Chondrocyte (in vitro differentiated cells): ENCODE measurements around the gene C3orf70. TPM values are rescaled to one million over a fixed set of nuclear protein-coding genes. Genes with fewer than 3 reads are reported as not detected.

Experiments
- DNase-seq: peaks from one replicate; pipeline ENCODE4 v3.0.0; 2021; ENCODE audit warnings: mixed read lengths, low spot score
- H3K27ac Mint-ChIP-seq: one replicate; pipeline ENCODE4 v1.8.0; 2021; ENCODE audit warnings: mild to moderate bottlenecking, moderate library complexity, mixed read lengths; ENCODE audit not compliant: unreplicated experiment
- H3K27me3 Mint-ChIP-seq: 2 replicates; pipeline ENCODE4 v1.8.0; 2021; ENCODE audit warnings: low read depth, mixed read lengths
- H3K36me3 Mint-ChIP-seq: 2 replicates; pipeline ENCODE4 v1.8.0; 2021; ENCODE audit warnings: low read depth, mixed read lengths
- H3K4me1 Mint-ChIP-seq: 2 replicates; pipeline ENCODE4 v1.8.0; 2021; ENCODE audit warnings: low read depth, mild to moderate bottlenecking, mixed read lengths
- H3K4me3 Mint-ChIP-seq: one replicate; pipeline ENCODE4 v1.8.0; 2021; ENCODE audit warnings: mild to moderate bottlenecking, moderate library complexity, mixed read lengths; ENCODE audit not compliant: unreplicated experiment
- H3K9me3 Mint-ChIP-seq: 2 replicates; pipeline ENCODE4 v1.8.0; 2021; ENCODE audit warnings: low read depth, mixed read lengths
- CTCF ChIP-seq: fragments of 200-600 bp; sonication (generic); IDR thresholded peaks from 2 replicates; pipeline ENCODE4 v1.5.0; 2021; ENCODE audit warnings: antibody characterized with exemption, mild to moderate bottlenecking, moderate library complexity
- total RNA-seq: library from RNA; stranded (reverse); gene quantifications from 3 replicates; pipeline ENCODE4 v1.2.1, GENCODE V29; 2021

The C3orf70 gene
- total RNA-seq, 1 donor from 2014 or later: 27.7 TPM

GRCh38 chr3:185071287-185071800 is 81.5 kb downstream of the C3orf70 start:
- no peak for DNase-seq
- TF ChIP-seq CTCF: no peak
- H3K36me3 Mint-ChIP-seq: peaks cover 4% of the 10 kb centered on the region
- H3K4me3 Mint-ChIP-seq: no peak overlapping the region
- no peaks in the 10 kb centered on the region for H3K27me3 Mint-ChIP-seq
- no peak overlapping the region for H3K27ac Mint-ChIP-seq
- peaks cover 6% of the 10 kb centered on the region for H3K4me1 Mint-ChIP-seq
- H3K9me3 Mint-ChIP-seq: no peaks in the 10 kb centered on the region

- no peak for DNase-seq
- Mint-ChIP-seq H3K4me1 (peaks cover 6% of the 10 kb centered on the region), H3K36me3 (peaks cover 2% of the 10 kb centered on the region), H3K27me3 (no peaks in the 10 kb centered on the region), H3K27ac (no peak overlapping the region), H3K4me3 (no peak overlapping the region), H3K9me3 (no peaks in the 10 kb centered on the region)
- TF ChIP-seq CTCF: peak; percentile 70
Measured at GRCh38 chr3:185070491-185071286, 82.2 kb downstream of the C3orf70 start.

GRCh38 chr3:185069037-185070030 is 83.5 kb downstream of the C3orf70 start:
- Mint-ChIP-seq H3K36me3 (no peaks in the 10 kb centered on the region), H3K9me3 (no peaks in the 10 kb centered on the region), H3K4me3 (no peak overlapping the region), H3K4me1 (peaks cover 6% of the 10 kb centered on the region), H3K27ac (no peak overlapping the region), H3K27me3 (no peaks in the 10 kb centered on the region)
- peak; percentile 38 for TF ChIP-seq CTCF
- DNase-seq: no peak

- H3K4me1 Mint-ChIP-seq: peaks cover 6% of the 10 kb centered on the region
- H3K27me3 Mint-ChIP-seq: no peaks in the 10 kb centered on the region
- no peak for DNase-seq
- no peak for TF ChIP-seq CTCF
- H3K9me3 Mint-ChIP-seq: no peaks in the 10 kb centered on the region
- H3K36me3 Mint-ChIP-seq: no peaks in the 10 kb centered on the region
- H3K4me3 Mint-ChIP-seq: no peak overlapping the region
- H3K27ac Mint-ChIP-seq: no peak overlapping the region
Measured at GRCh38 chr3:185067173-185067572, 85.7 kb downstream of the C3orf70 start.

GRCh38 chr3:185066251-185066650 is 86.6 kb downstream of the C3orf70 start:
- H3K36me3 Mint-ChIP-seq: no peaks in the 10 kb centered on the region
- TF ChIP-seq CTCF: no peak
- no peak overlapping the region for H3K27ac Mint-ChIP-seq
- DNase-seq: no peak
- peaks cover 3% of the 10 kb centered on the region for H3K9me3 Mint-ChIP-seq
- no peaks in the 10 kb centered on the region for H3K27me3 Mint-ChIP-seq
- peaks cover 6% of the 10 kb centered on the region for H3K4me1 Mint-ChIP-seq
- H3K4me3 Mint-ChIP-seq: no peak overlapping the region
